Brain microvascular endothelial cell (primary cell): ENCODE measurements around the gene CLOCK.

Experiments
- DNase-seq: peaks from one replicate; pipeline ENCODE4 v3.0.0-alpha.2; 2020
- H3K27ac ChIP-seq: fragments of 250-450 bp; sonication (Bioruptor Pico); 2 replicates; pipeline ENCODE4 v1.5.1; 2020; ENCODE audit warnings: mild to moderate bottlenecking, moderate library complexity
- H3K27me3 ChIP-seq: fragments of 250-450 bp; sonication (Bioruptor Pico); replicated peaks from 2 replicates; pipeline ENCODE4 v1.5.1; 2020; ENCODE audit warnings: mild to moderate bottlenecking
- H3K36me3 ChIP-seq: fragments of 250-450 bp; sonication (Bioruptor Pico); replicated peaks from 2 replicates; pipeline ENCODE4 v1.5.1; 2020; ENCODE audit warnings: mild to moderate bottlenecking
- H3K4me3 ChIP-seq: 2 replicates; pipeline ENCODE4 v1.5.1; 2011; ENCODE audit warnings: low read depth, mild to moderate bottlenecking, control low read depth, low read length, moderate library complexity
- in situ Hi-C: cut with HindIII; loops from 2 replicates; pipeline ENCODE4 v1.10.0; 2017; ENCODE audit warnings: low sequenced_read_pairs, low pct_ligation_motif_present
- TF ChIP-seq, protein P1 (sequence below): IDR thresholded peaks from 2 replicates; pipeline ENCODE4 v1.5.1; 2011; ENCODE audit warnings: low read depth, mild to moderate bottlenecking, moderate library complexity, low read length, control low read depth, inconsistent platforms; ENCODE audit errors: missing control alignments

CLOCK gene

DNA sequence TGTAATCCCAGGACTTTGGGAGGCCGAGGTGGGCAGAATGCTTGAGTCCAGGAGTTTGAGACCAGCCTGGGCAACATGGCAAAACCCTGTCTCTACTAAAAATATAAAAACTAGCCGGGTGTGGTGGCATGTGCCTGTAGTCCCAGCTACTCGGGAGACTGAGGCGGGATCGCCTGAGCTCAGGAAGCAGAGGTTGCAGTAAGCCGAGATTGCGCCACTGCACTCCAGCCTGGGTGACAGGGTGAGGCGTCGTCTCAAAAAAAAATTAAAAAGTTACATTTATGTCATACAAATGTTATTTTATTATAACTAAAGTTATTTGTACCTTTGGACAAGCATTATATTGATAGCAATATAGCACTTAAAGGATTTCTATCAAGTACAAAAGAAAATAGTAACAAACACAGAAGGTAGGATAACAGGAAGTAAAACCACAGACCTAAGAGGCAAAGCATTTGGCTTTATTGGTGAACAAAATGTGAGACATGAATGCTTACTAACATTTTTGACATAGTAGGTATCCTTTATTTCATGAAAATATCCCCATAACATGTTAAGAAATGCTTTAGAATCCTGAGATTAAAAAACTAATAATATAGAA is 99.5 kb downstream of the CLOCK start:
- no peak overlapping the region for H3K27ac ChIP-seq
- H3K36me3 ChIP-seq = peaks cover 15% of the 10 kb centered on the region
- no peaks in the 10 kb centered on the region for H3K27me3 ChIP-seq
- TF ChIP-seq, protein P1, sequence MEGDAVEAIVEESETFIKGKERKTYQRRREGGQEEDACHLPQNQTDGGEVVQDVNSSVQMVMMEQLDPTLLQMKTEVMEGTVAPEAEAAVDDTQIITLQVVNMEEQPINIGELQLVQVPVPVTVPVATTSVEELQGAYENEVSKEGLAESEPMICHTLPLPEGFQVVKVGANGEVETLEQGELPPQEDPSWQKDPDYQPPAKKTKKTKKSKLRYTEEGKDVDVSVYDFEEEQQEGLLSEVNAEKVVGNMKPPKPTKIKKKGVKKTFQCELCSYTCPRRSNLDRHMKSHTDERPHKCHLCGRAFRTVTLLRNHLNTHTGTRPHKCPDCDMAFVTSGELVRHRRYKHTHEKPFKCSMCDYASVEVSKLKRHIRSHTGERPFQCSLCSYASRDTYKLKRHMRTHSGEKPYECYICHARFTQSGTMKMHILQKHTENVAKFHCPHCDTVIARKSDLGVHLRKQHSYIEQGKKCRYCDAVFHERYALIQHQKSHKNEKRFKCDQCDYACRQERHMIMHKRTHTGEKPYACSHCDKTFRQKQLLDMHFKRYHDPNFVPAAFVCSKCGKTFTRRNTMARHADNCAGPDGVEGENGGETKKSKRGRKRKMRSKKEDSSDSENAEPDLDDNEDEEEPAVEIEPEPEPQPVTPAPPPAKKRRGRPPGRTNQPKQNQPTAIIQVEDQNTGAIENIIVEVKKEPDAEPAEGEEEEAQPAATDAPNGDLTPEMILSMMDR = no peak
- H3K4me3 ChIP-seq = no peak overlapping the region
- in situ Hi-C loops = no loop called here
- no peak for DNase-seq

GRCh38 chr4:55446578-55446922 is 100.2 kb downstream of the CLOCK start:
- no peaks in the 10 kb centered on the region for H3K27me3 ChIP-seq
- H3K36me3 ChIP-seq = peaks cover 13% of the 10 kb centered on the region
- peak overlapping the region; percentile 56 for H3K27ac ChIP-seq
- no peak overlapping the region for H3K4me3 ChIP-seq
- DNase-seq = no peak
- TF ChIP-seq, protein P1 = no peak
- in situ Hi-C loops = no loop called here

DNA sequence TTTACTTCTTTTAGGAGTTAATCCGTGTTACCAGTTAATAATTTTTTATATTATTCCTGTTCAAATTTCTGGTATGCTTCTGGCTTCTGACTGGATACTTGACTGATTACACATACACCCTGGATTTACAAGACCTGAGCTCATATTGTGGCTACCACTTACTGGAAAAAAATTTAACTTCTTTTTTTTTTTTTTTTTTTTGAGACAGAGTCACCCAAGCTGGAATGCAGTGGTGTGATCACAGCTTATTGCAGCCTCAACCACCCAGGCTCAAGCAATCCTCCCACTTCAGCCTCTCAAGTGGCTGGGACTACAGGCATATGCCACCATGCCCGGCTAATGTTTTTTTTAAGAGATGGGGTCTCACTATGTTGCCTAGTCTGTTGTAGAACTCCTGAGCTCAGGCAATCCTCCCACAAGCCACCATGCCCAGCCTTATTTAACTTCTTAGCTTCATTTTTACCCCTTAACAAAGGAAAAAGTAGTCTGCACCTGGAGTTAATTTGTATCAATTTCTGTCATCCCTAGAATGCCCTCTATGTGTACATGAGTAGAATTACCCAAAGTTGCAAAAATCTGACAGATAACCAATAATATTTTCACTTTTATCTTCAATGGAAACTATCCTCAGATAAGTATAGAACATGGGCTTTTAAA is 100.7 kb downstream of the CLOCK start:
- DNase-seq = peak; percentile 20
- H3K27ac ChIP-seq = peak overlapping the region; percentile 56

GRCh38 chr4:55444827-55445226 is 101.9 kb downstream of the CLOCK start:
- Histone ChIP-seq H3K36me3 (peaks cover 14% of the 10 kb centered on the region), H3K27ac (no peak overlapping the region), H3K27me3 (no peaks in the 10 kb centered on the region), H3K4me3 (no peak overlapping the region)
- DNase-seq = peak; percentile 58
- in situ Hi-C loops = no loop called here
- TF ChIP-seq, protein P1 = peak; percentile 66

More for the DNA sequence above, 100.7 kb downstream of the CLOCK start:
- TF ChIP-seq, protein P1 = no peak
- Histone ChIP-seq H3K27me3 (no peaks in the 10 kb centered on the region), H3K36me3 (peaks cover 16% of the 10 kb centered on the region), H3K4me3 (no peak overlapping the region)
- in situ Hi-C loops = no loop called here

DNA sequence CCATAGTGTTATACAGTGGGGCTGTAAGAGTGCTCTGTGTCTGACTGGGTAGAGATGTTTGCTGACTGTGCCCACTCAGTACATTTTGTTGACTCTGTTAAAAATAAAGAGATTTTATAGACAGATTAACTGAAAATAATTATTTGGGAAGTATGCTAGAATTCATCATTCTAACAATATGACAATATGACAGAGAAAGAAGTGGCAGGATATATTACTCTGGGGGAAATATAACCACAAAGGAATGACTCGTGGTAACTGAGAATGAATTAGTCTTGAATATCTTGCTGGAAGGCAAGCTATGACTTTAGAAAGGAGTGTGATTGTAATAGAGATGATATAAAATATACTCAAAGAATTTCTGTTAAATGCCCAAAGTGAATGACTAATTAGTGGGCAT is 104.2 kb downstream of the CLOCK start:
- DNase-seq = no peak
- H3K4me3 ChIP-seq = no peak overlapping the region
- H3K27me3 ChIP-seq = no peaks in the 10 kb centered on the region
- in situ Hi-C loops = no loop called here
- H3K27ac ChIP-seq = no peak overlapping the region
- H3K36me3 ChIP-seq = peaks cover 4% of the 10 kb centered on the region
- TF ChIP-seq, protein P1 = no peak
